GM19025 (cell line): Measurements from ENCODE around the gene TMEM30A.

Experiments
- ATAC-seq: cut with Tn5 transposase; IDR thresholded peaks from one replicate; pipeline ENCODE4 v1.9.1; 2021; ENCODE audit warnings: mild to moderate bottlenecking, low read depth, moderate library complexity; ENCODE audit not compliant: unreplicated experiment

TMEM30A gene

GRCh38 chr6:75266716-75267291, 17.8 kb downstream of the TMEM30A start:
- peak; percentile 72 for ATAC-seq

- ATAC-seq = no peak
These were observed 21.2 kb downstream of the TMEM30A start for GRCh38 chr6:75263401-75263750.

GRCh38 chr6:75262716-75263400, 21.7 kb downstream of the TMEM30A start:
- no peak for ATAC-seq

GRCh38 chr6:75261299-75261698, 23.3 kb downstream of the TMEM30A start:
- ATAC-seq = no peak

- no peak for ATAC-seq
These were observed 27.1 kb downstream of the TMEM30A start for GRCh38 chr6:75257343-75258087.

GRCh38 chr6:75250552-75250951, 34.0 kb downstream of the TMEM30A start:
- no peak for ATAC-seq

- no peak for ATAC-seq
These were observed 34.8 kb downstream of the TMEM30A start for GRCh38 chr6:75249837-75250236.

- ATAC-seq = no peak
These were observed 38.2 kb downstream of the TMEM30A start for GRCh38 chr6:75246386-75246785.

- no peak for ATAC-seq
These were observed 40.5 kb downstream of the TMEM30A start for GRCh38 chr6:75244063-75244584.

GRCh38 chr6:75243333-75244062, 41.1 kb downstream of the TMEM30A start, which contains the start of gene COX7A2:
Gene COX7A2, minus strand, starts transcription at chr6:75243801. Its CDS starts 67 bp downstream, at chr6:75243734.
- ATAC-seq = peak; percentile 93

GRCh38 chr6:75236630-75237029, 48.0 kb downstream of the TMEM30A start:
- no peak for ATAC-seq

GRCh38 chr6:75235271-75235670, 49.3 kb downstream of the TMEM30A start:
- ATAC-seq = no peak

GRCh38 chr6:75234126-75234865, 50.3 kb downstream of the TMEM30A start:
- ATAC-seq = no peak

- no peak for ATAC-seq
These were observed 51.4 kb downstream of the TMEM30A start for GRCh38 chr6:75233092-75233615.

- no peak for ATAC-seq
These were observed 53.9 kb downstream of the TMEM30A start for GRCh38 chr6:75230484-75231325.

GRCh38 chr6:75224303-75224926, 60.2 kb downstream of the TMEM30A start:
- ATAC-seq = no peak

- no peak for ATAC-seq
These were observed 61.2 kb downstream of the TMEM30A start for GRCh38 chr6:75223428-75223827.

- no peak for ATAC-seq
These were observed 62.3 kb downstream of the TMEM30A start for GRCh38 chr6:75222261-75222660.
